Stimulated activated CD4-positive, alpha-beta T cell treated with anti-CD3 and anti-CD28 coated beads, Interleukin-4, amount 100 ng/mL, for 1 hour (primary cell): ENCODE results near the gene CEACAM16.

Source experiments
- DNase-seq: peaks from one replicate; pipeline ENCODE4 v3.0.0-alpha.2; 2020

CEACAM16 gene

DNA sequence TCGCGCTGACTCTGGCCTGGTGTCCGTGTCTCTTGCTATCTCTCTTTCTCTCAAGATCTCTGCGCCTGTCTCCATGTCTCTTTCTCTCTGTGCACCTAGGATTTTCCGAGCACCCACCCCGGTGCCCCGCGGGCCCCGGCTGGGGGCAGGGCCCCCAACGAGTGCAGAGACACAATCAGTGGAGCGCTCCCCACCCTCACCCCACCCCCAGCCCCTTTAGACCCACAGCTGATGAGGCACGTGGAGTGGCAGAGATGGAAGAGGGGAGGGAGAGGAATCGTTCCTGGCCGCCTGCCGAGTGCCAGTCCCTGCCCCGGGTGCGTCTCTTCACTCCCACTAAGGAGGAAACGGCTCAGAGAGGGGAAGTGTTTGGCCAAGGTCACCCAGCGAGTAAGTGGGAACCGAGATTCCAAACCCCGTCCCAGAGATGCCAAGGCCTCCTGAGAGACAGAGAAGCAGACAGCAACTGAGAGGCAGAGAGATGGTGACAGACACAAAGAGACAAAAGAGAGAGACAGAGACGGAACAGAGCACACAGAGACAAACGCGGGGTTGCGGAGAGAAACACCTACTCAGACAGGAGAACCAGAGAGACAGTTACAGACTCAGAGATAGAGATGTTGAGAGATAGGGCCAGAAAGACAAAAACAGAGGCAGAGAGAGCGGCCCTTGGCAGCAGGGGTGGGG, 48.9 kb downstream of the CEACAM16 start:
- DNase-seq = no peak

DNA sequence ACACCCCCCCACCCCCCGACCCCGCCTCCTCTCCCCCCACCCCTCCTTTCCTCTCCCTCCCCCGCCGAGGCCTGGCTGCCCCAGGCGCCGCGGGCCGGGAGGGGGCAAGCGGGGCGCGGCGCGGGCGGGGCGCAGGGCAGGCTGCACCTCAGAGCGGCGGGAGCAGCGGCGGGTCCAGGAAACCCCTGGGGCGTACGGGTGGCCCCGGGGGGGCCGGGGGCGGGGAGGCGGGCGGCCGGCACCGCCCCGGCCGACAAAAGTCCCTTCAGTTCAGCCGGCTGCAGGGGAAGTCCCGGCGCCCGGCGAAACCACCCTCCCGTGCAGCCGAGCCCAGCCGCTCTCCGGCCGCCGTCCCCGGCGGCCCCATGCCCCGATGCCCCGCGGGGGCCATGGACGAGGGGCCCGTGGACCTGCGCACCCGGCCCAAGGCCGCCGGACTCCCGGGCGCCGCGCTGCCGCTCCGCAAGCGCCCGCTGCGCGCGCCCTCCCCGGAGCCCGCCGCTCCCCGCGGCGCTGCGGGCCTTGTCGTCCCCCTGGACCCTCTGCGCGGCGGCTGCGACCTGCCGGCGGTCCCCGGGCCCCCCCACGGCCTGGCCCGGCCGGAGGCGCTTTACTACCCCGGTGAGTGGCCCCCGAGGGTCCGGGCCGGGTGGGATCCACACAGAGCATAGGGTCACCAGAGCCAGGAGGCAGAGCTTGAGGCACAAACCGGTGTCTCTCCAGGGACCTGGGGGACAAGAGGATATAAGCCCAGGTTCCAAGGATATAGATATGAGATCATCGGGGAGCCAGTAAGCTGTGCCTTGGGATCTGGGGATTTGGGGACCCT, 49.7 kb downstream of the CEACAM16 start, which contains the start of gene BCL3:
Gene BCL3, plus strand, starts transcription at position 283 of the 829 bp plus-strand sequence. Its CDS starts 83 bp downstream, at position 366.
- peak; percentile 61 for DNase-seq

DNA sequence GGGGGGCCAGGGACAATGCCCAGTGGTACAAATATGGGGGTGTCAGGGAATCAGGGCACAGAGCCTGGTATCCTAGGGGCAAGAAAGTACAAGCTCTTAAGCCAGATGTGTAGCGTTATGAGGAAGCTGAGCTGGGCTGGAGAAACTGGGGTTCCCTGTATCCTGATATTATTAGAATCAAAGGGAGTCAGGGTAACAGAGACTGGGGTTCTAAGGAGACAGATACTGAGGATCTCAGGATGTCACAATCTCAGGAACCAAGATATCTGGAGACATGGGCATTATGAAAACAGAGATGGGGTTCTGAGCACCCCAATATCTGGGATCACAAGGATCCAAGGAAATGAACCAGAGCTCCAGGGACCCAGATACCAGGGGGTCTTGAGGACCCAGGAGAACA, 50.3 kb downstream of the CEACAM16 start:
- no peak for DNase-seq

DNA sequence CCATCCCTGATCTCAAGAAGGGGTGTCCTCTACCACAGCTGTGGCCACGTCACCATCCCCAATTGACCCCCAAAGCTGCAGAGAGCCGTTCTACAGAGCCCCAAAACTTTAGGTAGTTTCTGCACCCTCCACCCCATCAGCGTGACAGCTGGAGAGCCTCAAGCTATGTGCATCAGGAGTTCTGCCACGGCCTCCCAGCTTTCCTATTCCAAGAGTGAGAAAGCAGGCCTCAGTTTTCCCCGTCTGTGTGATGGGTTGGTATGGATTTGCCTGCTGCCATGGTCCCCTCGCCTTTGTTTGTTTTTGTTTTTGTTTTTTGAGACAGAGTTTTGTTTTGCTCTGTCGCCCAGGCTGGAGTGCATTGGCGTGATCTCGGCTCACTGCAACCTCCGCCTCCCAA, 51.0 kb downstream of the CEACAM16 start:
- DNase-seq = no peak

DNA sequence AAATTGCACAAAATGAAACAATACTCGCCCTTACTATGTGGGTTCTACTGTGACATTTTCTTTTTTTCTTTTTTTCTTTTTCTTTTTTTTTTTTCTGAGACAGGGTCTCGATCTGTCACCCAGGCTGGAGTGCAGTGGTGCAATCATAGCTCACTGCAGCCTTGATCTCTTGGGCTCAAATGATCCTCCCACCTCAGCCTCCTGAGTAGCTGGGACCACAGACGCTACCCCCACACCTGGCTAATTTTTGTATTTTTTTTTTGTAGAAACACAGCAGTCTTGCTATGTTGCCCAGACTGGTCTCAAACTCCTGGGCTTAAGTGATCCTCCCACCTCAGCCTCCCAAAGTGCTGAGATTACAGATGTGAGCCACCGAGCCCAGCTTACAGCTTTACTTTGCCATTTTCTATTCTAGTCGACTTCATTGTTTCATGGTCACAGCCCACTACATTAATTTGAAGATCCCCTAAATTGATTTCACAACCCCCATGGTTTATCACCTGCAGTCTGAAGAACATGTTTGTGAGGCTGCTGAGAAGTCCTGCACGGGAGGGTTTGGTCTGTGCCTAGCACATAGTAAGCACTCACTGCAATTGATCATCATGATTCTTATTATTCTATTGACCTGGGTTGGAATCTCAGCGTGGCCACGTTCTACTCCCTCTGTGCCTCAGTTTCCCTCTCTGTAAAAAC, 53.3 kb downstream of the CEACAM16 start:
- no peak for DNase-seq

DNA sequence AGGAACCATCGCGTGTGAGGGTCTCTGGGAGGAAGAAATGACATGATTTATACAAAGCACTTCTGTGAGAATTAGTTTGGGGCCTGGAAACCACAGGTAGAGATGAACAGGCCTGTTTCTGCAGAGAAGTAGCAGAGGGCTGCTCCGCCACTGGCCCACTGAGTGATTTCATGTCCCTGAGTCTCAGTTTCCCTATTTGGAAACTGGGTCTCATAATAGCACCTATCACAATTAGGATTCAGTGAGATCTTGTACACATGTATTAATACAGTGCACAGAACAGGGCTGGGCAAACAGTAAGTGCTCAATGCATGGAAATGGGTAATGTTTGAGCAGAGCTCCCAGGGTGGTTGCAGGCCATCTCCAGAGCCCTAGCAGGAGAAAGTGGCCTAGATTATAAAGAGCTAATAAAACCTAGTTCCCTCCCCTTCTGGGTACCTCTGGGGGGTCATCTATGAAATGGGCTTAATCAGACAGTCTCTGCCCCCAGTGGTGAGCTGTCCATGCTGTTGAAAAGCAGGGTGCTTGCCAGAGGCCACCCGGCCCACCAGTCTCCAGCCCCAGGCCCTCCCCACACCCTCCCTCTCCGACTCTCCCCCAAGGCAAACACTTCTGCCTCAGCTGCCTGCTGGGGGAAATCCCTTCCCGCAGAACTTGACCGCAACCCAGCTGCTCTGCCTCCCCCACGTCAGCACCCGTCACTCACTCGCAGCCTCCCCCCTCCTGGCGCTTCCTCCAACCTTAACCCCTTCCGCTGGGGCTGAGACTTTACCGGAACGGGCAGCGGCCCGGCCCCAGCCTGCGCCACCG, 54.1 kb downstream of the CEACAM16 start:
- peak; percentile 90 for DNase-seq

DNA sequence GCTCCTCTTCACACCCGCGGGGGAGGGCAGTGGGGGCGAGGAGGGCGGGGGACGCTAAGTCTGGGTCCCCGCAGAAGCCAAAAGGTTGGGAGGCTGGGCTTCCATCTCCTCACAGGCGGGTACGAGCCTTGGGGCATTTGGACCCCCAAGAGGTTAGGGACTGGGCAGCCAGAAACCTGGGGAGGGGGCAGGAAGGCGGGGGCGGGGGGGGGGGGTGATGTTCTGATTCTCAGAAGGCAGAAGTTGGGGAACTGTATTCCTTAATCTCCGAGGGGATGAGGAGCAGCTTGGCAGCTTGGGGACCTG, 54.6 kb downstream of the CEACAM16 start:
- no peak for DNase-seq

DNA sequence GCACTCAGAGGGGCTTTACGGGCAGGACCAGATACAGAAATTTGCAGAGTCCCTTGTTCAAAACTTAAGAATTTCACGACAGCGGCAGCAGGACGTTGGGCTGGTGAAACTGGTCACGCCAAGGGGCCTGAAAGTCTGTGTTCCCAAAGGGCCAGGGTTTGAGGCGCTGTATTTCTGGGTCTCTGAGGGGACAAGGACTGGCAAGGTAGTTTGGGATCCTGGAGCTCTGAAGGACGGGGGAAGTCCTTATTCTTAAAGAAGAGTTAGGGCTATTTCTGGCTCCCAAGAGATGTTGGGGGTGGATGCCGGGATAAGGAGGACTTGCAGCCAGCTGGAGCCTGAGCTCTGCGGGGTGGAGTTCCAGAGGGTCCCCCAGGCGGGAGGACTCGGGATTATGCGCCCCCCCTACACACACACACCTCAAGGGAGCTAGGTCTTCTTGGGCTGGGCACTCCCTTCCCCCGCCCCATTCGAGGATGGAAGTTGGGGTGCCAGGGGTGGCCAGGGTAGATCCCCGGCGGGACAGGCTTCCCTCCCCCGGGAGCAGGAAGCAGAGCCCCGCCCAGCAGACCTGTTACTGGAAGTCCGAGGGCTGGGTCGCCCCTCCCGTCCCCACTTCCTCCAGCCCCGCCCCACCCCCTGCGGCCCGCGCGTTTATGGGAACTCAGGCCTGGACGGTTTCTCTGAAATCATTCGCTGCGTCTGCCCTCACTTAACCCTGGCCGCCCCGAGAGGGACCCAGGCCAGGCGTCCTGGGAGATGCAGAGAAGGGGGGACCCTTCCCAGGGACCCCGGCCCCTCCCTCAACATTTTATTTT, 55.2 kb downstream of the CEACAM16 start:
- peak; percentile 70 for DNase-seq

DNA sequence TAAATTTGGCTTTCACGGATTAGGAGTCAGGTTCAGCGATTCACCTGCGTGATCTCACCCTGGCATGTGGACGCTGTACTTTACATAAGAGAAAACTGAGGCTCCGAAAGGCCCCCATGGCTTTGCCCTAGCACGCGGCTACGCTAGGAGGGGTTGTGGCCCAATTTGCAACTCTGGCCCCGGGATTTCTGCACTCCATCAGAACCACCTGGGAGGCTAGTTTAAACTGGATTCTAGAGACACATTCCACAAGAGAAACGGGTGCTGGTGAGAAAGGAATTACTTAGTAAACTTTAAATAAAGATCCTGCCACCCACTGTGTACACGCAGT, 55.8 kb downstream of the CEACAM16 start:
- DNase-seq = peak; percentile 18

DNA sequence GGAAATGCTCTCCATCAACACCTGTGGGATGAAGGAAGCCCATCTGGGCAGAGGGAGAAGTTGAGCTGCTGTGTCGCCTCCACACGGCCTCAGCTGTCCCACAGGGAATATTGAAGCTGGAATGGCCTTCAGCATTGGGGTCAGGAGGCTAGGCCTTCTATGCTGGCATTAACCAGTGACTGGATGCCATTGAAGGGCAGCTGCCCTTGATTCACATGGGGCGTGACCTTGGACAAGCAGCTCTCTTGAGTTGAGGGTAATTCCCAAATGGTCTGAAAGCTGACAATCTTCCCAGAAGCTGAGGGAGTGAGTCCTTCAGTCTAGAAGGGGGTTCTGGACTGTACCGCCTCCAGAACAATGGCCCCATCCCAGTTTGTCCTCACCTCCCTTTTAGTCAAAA, 56.3 kb downstream of the CEACAM16 start:
- DNase-seq = no peak

DNA sequence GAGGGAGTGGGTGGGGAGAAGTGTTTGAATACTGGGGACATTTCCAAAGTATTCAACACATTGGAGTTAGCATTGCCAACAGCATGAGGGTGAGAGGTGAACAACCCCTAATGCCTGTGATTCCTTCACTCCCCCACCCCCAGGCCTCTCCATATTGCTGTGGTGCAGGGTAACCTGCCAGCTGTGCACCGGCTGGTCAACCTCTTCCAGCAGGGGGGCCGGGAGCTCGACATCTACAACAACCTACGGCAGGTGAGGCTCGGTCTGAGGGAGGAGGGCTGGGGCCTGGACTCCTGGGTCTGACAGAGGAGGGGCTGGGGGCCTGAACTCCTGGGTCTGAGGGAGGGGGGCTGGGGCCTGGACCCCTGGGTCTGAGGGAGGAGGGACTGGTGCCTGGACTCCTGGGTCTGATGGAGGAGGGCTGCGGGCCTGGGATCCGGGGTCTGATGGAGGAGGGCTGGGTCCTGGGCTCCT, 57.2 kb downstream of the CEACAM16 start:
- no peak for DNase-seq

DNA sequence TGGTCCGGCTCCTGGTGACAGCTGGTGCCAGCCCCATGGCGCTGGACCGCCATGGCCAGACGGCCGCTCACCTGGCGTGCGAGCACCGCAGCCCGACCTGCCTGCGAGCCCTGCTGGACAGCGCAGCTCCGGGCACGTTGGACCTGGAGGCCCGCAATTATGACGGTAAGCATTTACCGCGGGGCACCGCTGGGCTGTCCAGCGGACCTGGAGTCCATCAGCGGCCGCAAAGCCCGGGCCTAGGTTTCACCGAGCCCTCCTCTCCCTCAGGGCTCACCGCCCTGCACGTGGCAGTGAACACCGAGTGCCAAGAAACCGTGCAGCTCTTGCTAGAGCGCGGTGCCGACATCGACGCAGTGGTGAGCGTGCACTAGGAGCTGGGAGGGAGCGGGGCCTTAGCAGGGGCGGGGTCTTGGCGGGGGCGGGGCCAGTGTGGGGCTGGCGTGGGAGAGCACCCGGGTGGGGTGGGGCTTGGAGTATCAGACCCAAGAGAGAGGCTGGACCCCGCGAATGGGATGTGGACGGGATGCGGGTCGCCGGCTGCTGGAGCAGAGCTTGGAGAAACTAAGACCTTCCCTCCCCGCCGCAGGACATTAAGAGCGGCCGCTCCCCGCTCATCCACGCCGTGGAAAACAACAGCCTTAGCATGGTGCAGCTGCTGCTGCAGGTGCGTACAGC, 58.2 kb downstream of the CEACAM16 start:
- DNase-seq = no peak

DNA sequence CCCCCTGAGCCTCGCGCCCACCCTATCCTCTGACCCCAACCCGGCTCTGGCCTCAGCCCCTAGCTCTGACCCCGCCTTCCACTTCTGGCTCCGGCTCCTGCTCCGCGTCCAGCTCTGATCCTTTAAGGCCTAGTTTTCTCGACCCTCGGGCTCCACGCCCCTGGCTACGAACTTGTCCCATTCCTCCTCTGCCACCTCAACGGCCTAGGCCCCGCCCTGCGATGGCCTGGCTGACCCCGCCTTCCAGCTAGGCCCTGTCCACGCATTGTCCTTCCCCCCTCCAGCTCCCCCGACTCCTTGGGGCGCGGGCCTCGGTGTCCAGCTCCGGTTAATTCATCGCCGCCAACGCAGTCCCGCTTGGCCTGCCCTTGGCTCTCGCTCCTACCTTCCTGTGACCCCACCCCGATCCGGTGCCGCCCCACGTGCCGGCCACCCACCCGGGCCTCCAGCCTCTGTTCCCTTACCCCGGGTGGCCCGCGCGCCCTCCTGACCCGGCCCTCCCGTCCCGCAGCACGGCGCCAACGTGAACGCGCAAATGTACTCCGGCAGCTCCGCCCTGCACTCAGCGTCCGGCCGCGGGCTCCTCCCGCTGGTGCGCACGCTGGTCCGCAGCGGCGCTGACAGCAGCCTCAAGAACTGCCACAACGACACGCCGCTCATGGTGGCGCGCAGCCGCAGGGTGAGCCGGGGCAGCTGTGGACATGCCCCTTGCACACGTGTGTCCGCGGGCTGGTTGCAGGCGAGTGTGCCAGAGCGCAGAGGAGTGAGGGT, 59.0 kb downstream of the CEACAM16 start:
- no peak for DNase-seq

DNA sequence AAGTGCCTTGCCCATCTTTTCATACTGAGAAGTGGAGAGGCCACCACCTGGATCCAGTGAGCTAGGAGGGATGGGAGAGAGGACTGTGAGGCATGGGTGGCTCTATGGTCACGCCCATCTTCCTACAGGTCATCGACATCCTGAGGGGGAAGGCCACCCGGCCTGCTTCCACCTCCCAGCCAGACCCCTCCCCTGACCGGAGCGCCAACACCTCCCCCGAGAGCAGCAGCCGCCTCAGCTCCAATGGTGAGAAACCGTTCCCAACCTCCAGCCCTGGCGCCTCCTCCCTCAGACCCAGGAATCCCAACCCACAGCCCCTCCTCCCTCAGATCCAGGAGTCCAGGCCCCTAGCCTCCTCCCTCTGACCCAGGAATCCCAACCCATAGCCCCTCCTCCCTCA, 59.6 kb downstream of the CEACAM16 start:
- DNase-seq = no peak

DNA sequence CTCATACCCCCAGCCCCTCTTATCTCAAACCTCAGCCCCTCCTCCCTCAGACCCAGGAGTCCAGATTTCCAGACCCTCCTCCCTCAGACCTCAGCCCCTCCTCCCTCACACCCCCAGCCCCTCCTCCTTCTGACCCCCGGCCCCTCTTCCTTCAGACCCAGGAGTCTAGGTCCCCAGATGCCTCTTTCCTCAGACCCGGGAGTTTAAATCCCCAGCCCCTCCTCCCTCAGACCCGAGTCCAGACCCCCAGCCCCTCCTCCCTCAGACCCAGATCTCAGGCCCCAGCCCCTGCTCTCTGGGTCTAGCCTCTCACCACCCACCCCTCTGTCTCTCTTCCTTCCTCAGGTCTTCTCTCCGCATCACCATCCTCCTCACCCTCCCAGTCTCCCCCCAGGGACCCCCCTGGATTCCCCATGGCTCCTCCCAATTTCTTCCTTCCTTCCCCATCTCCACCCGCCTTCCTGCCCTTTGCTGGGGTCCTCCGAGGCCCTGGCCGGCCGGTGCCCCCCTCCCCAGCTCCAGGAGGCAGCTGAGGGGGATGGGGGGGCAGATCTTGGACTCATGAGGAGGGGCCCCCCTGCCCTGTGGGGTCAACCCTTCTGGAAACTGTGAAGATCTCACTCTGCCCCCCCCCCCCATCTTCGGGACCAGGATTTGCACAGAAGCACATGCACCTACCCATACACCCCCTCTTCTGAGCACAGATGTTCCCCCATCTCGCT, 60.3 kb downstream of the CEACAM16 start:
- no peak for DNase-seq
